Osteocyte (in vitro differentiated cells): ENCODE data around the gene HMCN2. TPM values are rescaled to one million over a fixed set of nuclear protein-coding genes. Genes with fewer than 3 reads are reported as not detected.

Experiments used
- DNase-seq: peaks from one replicate; pipeline ENCODE4 v3.0.0; 2021; ENCODE audit warnings: mixed read lengths; ENCODE audit not compliant: unreplicated experiment; ENCODE audit errors: extremely low spot score
- H3K27ac Mint-ChIP-seq: one replicate; pipeline ENCODE4 v1.8.0; 2021; ENCODE audit warnings: mild to moderate bottlenecking, mixed read lengths; ENCODE audit not compliant: unreplicated experiment
- H3K27me3 Mint-ChIP-seq: one replicate; pipeline ENCODE4 v1.8.0; 2021; ENCODE audit warnings: mixed read lengths; ENCODE audit not compliant: unreplicated experiment
- H3K36me3 Mint-ChIP-seq: one replicate; pipeline ENCODE4 v1.8.0; 2021; ENCODE audit warnings: mixed read lengths; ENCODE audit not compliant: unreplicated experiment
- H3K4me1 Mint-ChIP-seq: one replicate; pipeline ENCODE4 v1.8.0; 2021; ENCODE audit warnings: mixed read lengths; ENCODE audit not compliant: unreplicated experiment
- H3K4me3 Mint-ChIP-seq: one replicate; pipeline ENCODE4 v1.8.0; 2021; ENCODE audit warnings: mild to moderate bottlenecking, moderate library complexity, mixed read lengths; ENCODE audit not compliant: unreplicated experiment
- H3K9me3 Mint-ChIP-seq: one replicate; pipeline ENCODE4 v1.8.0; 2021; ENCODE audit warnings: mixed read lengths; ENCODE audit not compliant: unreplicated experiment
- CTCF ChIP-seq: fragments of 200-600 bp; sonication (generic); IDR thresholded peaks from 2 replicates; pipeline ENCODE4 v1.5.0; 2021; ENCODE audit warnings: antibody characterized with exemption, mild to moderate bottlenecking, moderate library complexity
- total RNA-seq: library from RNA; stranded (reverse); gene quantifications from 2 replicates; pipeline ENCODE4 v1.2.1, GENCODE V29; 2021

Gene HMCN2
- total RNA-seq, 1 donor from 2014 or later: 0.05 TPM

DNA sequence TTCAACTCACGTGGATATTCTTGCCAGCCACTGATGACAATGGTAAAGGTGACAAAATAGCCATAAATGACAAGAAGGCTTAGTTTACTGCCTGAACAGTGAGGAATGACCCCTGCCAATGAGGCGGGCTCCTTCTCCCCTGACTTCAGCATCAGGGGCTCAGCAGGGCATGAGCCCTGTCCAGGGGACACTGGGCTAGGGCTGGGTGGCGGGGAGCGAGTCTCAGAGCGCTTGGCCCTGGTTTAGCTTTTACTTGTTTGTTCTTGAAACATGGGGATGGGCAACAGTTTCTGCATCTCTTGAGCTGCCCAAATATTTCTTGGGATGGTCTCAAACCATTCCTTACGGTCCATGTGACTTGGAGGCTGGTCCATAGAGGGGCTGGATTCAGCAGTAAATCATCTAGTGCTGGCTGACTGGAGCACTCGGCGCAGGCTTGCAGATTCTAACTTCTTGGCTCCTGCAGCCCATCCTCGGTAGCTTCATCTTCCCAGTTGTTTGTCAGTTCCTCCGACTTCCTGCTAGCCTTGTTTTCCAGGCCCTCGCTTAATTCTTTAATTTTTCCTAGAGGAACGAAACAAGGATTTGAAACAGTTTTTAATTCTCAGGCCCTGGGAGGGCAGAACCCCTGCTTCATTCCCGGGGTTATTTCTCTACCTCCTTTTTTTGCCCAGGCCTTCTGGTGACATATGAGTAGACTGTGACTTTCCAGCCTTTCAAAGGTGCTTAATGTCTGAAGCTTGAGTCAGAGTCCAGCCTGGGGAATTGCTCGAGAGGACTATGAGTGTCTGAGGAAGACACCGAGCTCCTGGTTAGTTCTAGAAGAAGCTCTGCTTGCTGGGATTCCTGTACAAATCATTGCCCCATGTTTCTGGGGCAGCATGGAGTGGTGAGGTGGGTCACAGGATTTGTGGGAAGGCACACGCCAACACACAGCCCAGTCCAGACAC, 4.5 kb upstream of the HMCN2 start:
- H3K4me1 Mint-ChIP-seq: peaks cover 3% of the 10 kb centered on the region
- no peak overlapping the region for H3K27ac Mint-ChIP-seq
- H3K36me3 Mint-ChIP-seq: no peaks in the 10 kb centered on the region
- peaks cover 76% of the 10 kb centered on the region for H3K27me3 Mint-ChIP-seq
- no peak overlapping the region for H3K4me3 Mint-ChIP-seq
- no peak for DNase-seq
- H3K9me3 Mint-ChIP-seq: no peaks in the 10 kb centered on the region
- no peak for TF ChIP-seq CTCF

GRCh38 chr9:130262061-130262745, 3.4 kb upstream of the HMCN2 start:
- H3K4me1 Mint-ChIP-seq: peaks cover 5% of the 10 kb centered on the region
- DNase-seq: no peak
- no peak for TF ChIP-seq CTCF
- no peak overlapping the region for H3K4me3 Mint-ChIP-seq
- peaks cover 80% of the 10 kb centered on the region for H3K27me3 Mint-ChIP-seq
- H3K9me3 Mint-ChIP-seq: no peaks in the 10 kb centered on the region
- no peaks in the 10 kb centered on the region for H3K36me3 Mint-ChIP-seq
- no peak overlapping the region for H3K27ac Mint-ChIP-seq

DNA sequence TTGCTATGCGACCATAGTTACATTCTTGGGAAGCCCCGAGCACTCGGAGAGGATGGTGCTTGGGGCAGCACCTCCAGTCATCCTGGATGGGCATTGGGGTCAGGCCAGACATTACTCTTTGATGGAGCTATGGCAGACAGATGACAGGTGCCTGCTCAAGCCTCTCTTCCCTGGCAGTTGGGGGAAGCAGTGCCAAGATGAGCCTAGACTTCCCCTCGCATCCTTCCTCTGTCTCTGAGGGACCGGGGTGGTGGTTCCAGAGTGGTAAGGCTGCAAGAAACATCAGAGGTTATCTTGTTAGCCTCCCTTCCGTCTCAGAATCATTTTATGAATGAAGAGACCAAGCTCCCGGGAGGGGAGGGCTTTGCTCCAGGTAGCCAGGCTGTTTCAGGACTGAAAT, 2.8 kb upstream of the HMCN2 start:
- Mint-ChIP-seq H3K9me3 (no peaks in the 10 kb centered on the region), H3K36me3 (no peaks in the 10 kb centered on the region), H3K4me3 (no peak overlapping the region), H3K4me1 (peaks cover 5% of the 10 kb centered on the region), H3K27ac (no peak overlapping the region), H3K27me3 (peaks cover 81% of the 10 kb centered on the region)
- no peak for TF ChIP-seq CTCF
- DNase-seq: no peak

- DNase-seq: no peak
- Mint-ChIP-seq H3K4me3 (no peak overlapping the region), H3K9me3 (no peaks in the 10 kb centered on the region), H3K4me1 (peaks cover 5% of the 10 kb centered on the region), H3K27ac (no peak overlapping the region), H3K36me3 (no peaks in the 10 kb centered on the region), H3K27me3 (peaks cover 83% of the 10 kb centered on the region)
- TF ChIP-seq CTCF: no peak
These were observed 1.8 kb upstream of the HMCN2 start for GRCh38 chr9:130263601-130264413.
